IMR-90 (cell line): Measurements from ENCODE around the gene C1QTNF7. TPM values are rescaled to one million over a fixed set of nuclear protein-coding genes. Genes with fewer than 3 reads are reported as not detected.

Source experiments
- ATAC-seq: fragments of 200-7000 bp; cut with Tn5 transposase; 2 replicates; pipeline ENCODE4 v1.9.1; 2020; ENCODE audit warnings: low read depth, mild to moderate bottlenecking, moderate library complexity
- BruUV-seq: library from RNA; stranded (reverse); fragments of 400-500 nt; replicated peaks from 2 replicates; lab custom pipeline; 2021; lab: Mats Ljungman, UMichigan
- CTCF ChIA-PET: fragments of 300-600 bp; formaldehyde crosslinking; extraction: SDS; loops from one replicate; lab custom pipeline; 2021; ENCODE audit warnings: antibody characterized with exemption; lab: Yijun Ruan, JAX
- POLR2A ChIA-PET: fragments of 300-600 bp; sonication (Branson Sonifier 250); formaldehyde crosslinking; loops from one replicate; lab custom pipeline; 2022; ENCODE audit warnings: antibody characterized with exemption; ENCODE audit not compliant: unreplicated experiment; lab: Charles Lee
- DNase-seq: peaks from one replicate; pipeline ENCODE4 v3.0.0; 2013
- H2AFZ ChIP-seq: replicated peaks from 2 replicates; pipeline ENCODE3; 2013; ENCODE audit warnings: low read length, mild to moderate bottlenecking; ENCODE audit not compliant: poor library complexity
- H2AK5ac ChIP-seq: 2 replicates; pipeline ENCODE4 v1.6.1; 2013; ENCODE audit warnings: low read depth, low read length, inconsistent platforms
- H2AK9ac ChIP-seq: replicated peaks from 2 replicates; pipeline ENCODE3; 2013; ENCODE audit warnings: mild to moderate bottlenecking, low read depth, low read length, moderate library complexity; ENCODE audit not compliant: poor library complexity
- H2BK120ac ChIP-seq: 2 replicates; pipeline ENCODE4 v1.6.1; 2013; ENCODE audit warnings: low read depth, low read length, inconsistent platforms
- H2BK15ac ChIP-seq: 3 replicates; pipeline ENCODE4 v1.6.1; 2013; ENCODE audit warnings: low read depth, low read length, inconsistent platforms
- H2BK20ac ChIP-seq: 2 replicates; pipeline ENCODE4 v1.6.1; 2013; ENCODE audit warnings: low read depth, mild to moderate bottlenecking, inconsistent platforms, low read length, moderate library complexity
- H2BK5ac ChIP-seq: 2 replicates; pipeline ENCODE4 v1.6.1; 2013; ENCODE audit warnings: mild to moderate bottlenecking, low read depth, low read length, inconsistent platforms; ENCODE audit not compliant: poor library complexity, severe bottlenecking
- H3K14ac ChIP-seq: replicated peaks from 2 replicates; pipeline ENCODE4 v1.6.1; 2013; ENCODE audit warnings: low read depth, low read length, inconsistent platforms
- H3K18ac ChIP-seq: 2 replicates; pipeline ENCODE4 v1.6.1; 2013; ENCODE audit warnings: low read depth, low read length, control low read depth
- H3K23ac ChIP-seq: 2 replicates; pipeline ENCODE4 v1.6.1; 2013; ENCODE audit warnings: low read depth, low read length, inconsistent platforms
- H3K27ac ChIP-seq: 2 replicates; pipeline ENCODE4 v1.5.1; 2013; ENCODE audit warnings: mild to moderate bottlenecking, control low read depth, low read length; ENCODE audit not compliant: insufficient read depth
- H3K27me3 ChIP-seq: 2 replicates; pipeline ENCODE4 v1.6.1; 2013; ENCODE audit warnings: low read length; ENCODE audit not compliant: control insufficient read depth, insufficient read depth
- H3K36me3 ChIP-seq: 2 replicates; pipeline ENCODE4 v1.6.1; 2013; ENCODE audit warnings: low read length, mixed read lengths; ENCODE audit not compliant: control insufficient read depth, insufficient read depth
- H3K4ac ChIP-seq: 2 replicates; pipeline ENCODE4 v1.6.1; 2013; ENCODE audit warnings: low read depth, low read length, inconsistent platforms
- H3K4me1 ChIP-seq: 2 replicates; pipeline ENCODE4 v1.6.1; 2013; ENCODE audit warnings: low read length, mixed read lengths; ENCODE audit not compliant: control insufficient read depth, insufficient read depth
- H3K4me2 ChIP-seq: 2 replicates; pipeline ENCODE4 v1.6.1; 2013; ENCODE audit warnings: low read depth, mild to moderate bottlenecking, control low read depth, low read length, moderate library complexity
- H3K4me3 ChIP-seq: 2 replicates; pipeline ENCODE4 v1.5.1; 2013; ENCODE audit warnings: low read depth, mild to moderate bottlenecking, control low read depth, low read length, moderate library complexity; ENCODE audit not compliant: insufficient read depth
- H3K56ac ChIP-seq: 2 replicates; pipeline ENCODE4 v1.6.1; 2013; ENCODE audit warnings: low read length, inconsistent platforms; ENCODE audit not compliant: insufficient read depth; ENCODE audit errors: extremely low read depth
- H3K79me1 ChIP-seq, 2 experiments: 2 replicates each; pipeline ENCODE4 v1.6.1; 2013; ENCODE audit warnings: low read length in 2 of 2, inconsistent platforms in 1 of 2, low read depth in 1 of 2
- H3K9ac ChIP-seq: 2 replicates; pipeline ENCODE4 v1.6.1; 2013; ENCODE audit warnings: low read depth, low read length, control low read depth
- H3K9me1 ChIP-seq: 2 replicates; pipeline ENCODE4 v1.6.1; 2013; ENCODE audit warnings: low read length, inconsistent platforms; ENCODE audit not compliant: insufficient read depth
- H3K9me3 ChIP-seq: 2 replicates; pipeline ENCODE4 v1.6.1; 2013; ENCODE audit warnings: low read length; ENCODE audit not compliant: control insufficient read depth, insufficient read depth
- H4K20me1 ChIP-seq: 2 replicates; pipeline ENCODE4 v1.6.1; 2013; ENCODE audit warnings: low read length, inconsistent platforms; ENCODE audit not compliant: insufficient read depth
- H4K5ac ChIP-seq: 2 replicates; pipeline ENCODE4 v1.6.1; 2013; ENCODE audit warnings: mild to moderate bottlenecking, low read depth, low read length, control low read depth
- H4K8ac ChIP-seq, 2 experiments: 2 replicates each; pipeline ENCODE4 v1.6.1; 2013; ENCODE audit warnings: low read depth in 2 of 2, low read length in 2 of 2, control low read depth in 1 of 2, inconsistent platforms in 1 of 2
- H4K91ac ChIP-seq: 2 replicates; pipeline ENCODE4 v1.6.1; 2013; ENCODE audit warnings: low read depth, low read length, inconsistent platforms; ENCODE audit not compliant: insufficient read depth
- BHLHE40 ChIP-seq: fragments of 150-350 bp; IDR thresholded peaks from 2 replicates; pipeline ENCODE4 v1.6.1; 2016; ENCODE audit warnings: mild to moderate bottlenecking, low read depth, low read length
- CEBPB ChIP-seq: IDR thresholded peaks from 2 replicates; pipeline ENCODE4 v1.6.1; 2012; ENCODE audit warnings: low read depth, low read length, improper control_type of control experiment
- CHD1 ChIP-seq: IDR thresholded peaks from 2 replicates; pipeline ENCODE4 v1.6.1; 2012; ENCODE audit warnings: low read depth, low read length, improper control_type of control experiment
- FOS ChIP-seq: fragments of 150-350 bp; IDR thresholded peaks from 2 replicates; pipeline ENCODE4 v1.6.1; 2016; ENCODE audit warnings: low read depth, low read length
- MAFK ChIP-seq: IDR thresholded peaks from 2 replicates; pipeline ENCODE4 v1.6.1; 2012; ENCODE audit warnings: low read depth, low read length, improper control_type of control experiment
- POLR2A ChIP-seq: IDR thresholded peaks from 2 replicates; pipeline ENCODE4 v1.6.1; 2012; ENCODE audit warnings: mild to moderate bottlenecking, low read depth, low read length
- RFX5 ChIP-seq: IDR thresholded peaks from 2 replicates; pipeline ENCODE4 v1.8.0; 2012; ENCODE audit warnings: low read depth, mild to moderate bottlenecking, low read length, moderate library complexity
- WGBS, 2 experiments: methylation state at CpG; one replicate each; pipeline versions ENCODE4 v1.1.5 to v1.1.7; 2013; ENCODE audit warnings: missing lambda C conversion rate in 2 of 2; ENCODE audit not compliant: insufficient read length in 1 of 2; ENCODE audit errors: extremely low coverage in 2 of 2; 5-methylcytosine and 5-hydroxymethylcytosine counted together
- dilution Hi-C: fragments of 300-500 bp; cut with HindIII; formaldehyde crosslinking; loops from one replicate; pipeline ENCODE4 v1.14.3; 2018; ENCODE audit warnings: low sequenced_read_pairs; ENCODE audit not compliant: unreplicated experiment
- in situ Hi-C: fragments of 300-500 bp; cut with MboI; formaldehyde crosslinking; loops from 3 replicates; pipeline ENCODE4 v1.14.3; 2019; ENCODE audit warnings: low sequenced_read_pairs, inconsistent platforms, mixed read lengths
- intact Hi-C: fragments of 100-400 bp; cut with micrococcal nuclease; formaldehyde crosslinking; loops from 2 replicates; pipeline ENCODE4 v1.10.0; 2022
- polyA plus RNA-seq, 3 experiments: library from polyadenylated mRNA; depleted of rRNA; stranded (reverse); fragments of >200 nt; gene quantifications; 2 replicates each; pipeline ENCODE4 v1.2.3, GENCODE V29; 2012; ENCODE audit warnings: low replicate concordance in 1 of 3
- total RNA-seq: library from RNA; depleted of rRNA; stranded (reverse); fragments of >200 nt; gene quantifications from 2 replicates; pipeline ENCODE4 v1.2.3, GENCODE V29; 2012
- TF ChIP-seq, protein P1 (sequence below): fragments of 150-350 bp; IDR thresholded peaks from 2 replicates; pipeline ENCODE4 v1.6.1; 2017; ENCODE audit warnings: mild to moderate bottlenecking, antibody characterized with exemption, low read length, low read depth

Gene C1QTNF7
- total and polyA plus RNA-seq, 2 of the 4 experiments (the other 2 are of a cell fraction): 0.12 to 0.18 TPM

DNA sequence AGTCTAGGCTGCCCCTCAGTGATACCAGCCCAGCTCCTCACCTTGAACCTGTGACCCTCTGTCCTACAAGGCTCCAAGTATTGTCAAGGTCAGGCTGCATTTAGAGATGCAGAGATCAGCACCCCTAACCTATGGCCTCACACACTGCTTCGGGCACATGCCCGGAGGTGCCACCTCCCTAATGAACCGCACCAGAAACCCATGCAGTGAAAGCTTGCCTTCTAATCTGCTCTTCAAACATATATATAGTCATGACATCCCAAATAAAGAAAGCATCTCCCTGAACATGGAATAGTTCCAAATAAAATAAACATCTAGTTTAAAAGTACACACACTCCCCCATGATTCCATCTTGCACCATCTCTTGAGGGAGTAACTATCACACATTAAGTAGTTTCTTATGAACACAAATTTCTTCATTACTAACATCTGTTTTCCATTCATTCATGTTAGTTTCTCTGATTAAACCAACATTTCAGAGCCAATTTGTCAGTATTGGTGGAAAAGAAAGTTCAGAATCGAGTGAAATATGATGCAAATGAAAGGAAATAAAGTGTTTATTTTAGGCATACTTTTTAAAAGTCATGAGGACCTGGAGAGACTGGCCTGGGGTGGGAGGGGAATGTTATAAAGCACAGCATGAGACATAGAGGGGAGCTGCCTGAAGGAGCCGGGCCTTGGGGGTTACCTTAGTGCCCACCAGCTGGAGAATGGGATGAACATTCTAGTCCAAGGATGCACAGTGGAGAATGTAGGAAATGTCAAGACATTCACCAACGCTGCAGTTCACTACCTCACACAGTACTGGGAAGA lies 61.0 kb downstream of the C1QTNF7 start:
- DNase-seq (peak; percentile 95), ATAC-seq (peak; percentile 82)
- peak overlapping the region; percentile 42; the same call in 1 of the 2 replicates for H4K91ac ChIP-seq
- in situ Hi-C loops: loop anchor here (25.0 kb wide), 1 partner anchor 723 kb away; no protein-coding TSS in a partner anchor
- intact Hi-C loops: no loop called here
- no peak overlapping the region; the same call in 1 of the 2 replicates for H3K56ac ChIP-seq
- H2BK20ac ChIP-seq: peak overlapping the region; percentile 74; the same call in 1 of the 2 replicates
- H2BK15ac ChIP-seq: peak overlapping the region; percentile 50; the same call in 2 of the 3 replicates
- H3K9ac ChIP-seq: no peak overlapping the region
- H3K9me1 ChIP-seq: no peaks in the 10 kb centered on the region; the same call in 1 of the 2 replicates
- peak overlapping the region; percentile 46; the same call in 1 of the 2 replicates for H3K23ac ChIP-seq
- peaks cover 3% of the 10 kb centered on the region for H3K9me3 ChIP-seq
- WGBS, 2 experiments: 67% methylated on average over 3 of the region's 6 CpGs; no CpG with 5 or more reads in 1 of the 2 experiments
- ChIA-PET POLR2A (no interaction called here), CTCF (interaction anchor here (1.1 to 1.9 kb wide), 2 partner anchors 9 to 11 kb away, joined by 3 to 4 read pairs; no protein-coding TSS in a partner anchor)
- H3K27me3 ChIP-seq: no peaks in the 10 kb centered on the region
- H3K36me3 ChIP-seq: peaks cover 4% of the 10 kb centered on the region; the same call in 1 of the 2 replicates
- peak overlapping the region; percentile 60 for H3K4me2 ChIP-seq
- H4K20me1 ChIP-seq: peaks cover 2% of the 10 kb centered on the region; the same call in 1 of the 2 replicates
- peaks cover 7% of the 10 kb centered on the region; the same call in 1 of the 2 replicates for H3K4me1 ChIP-seq
- H2BK5ac ChIP-seq: peak overlapping the region; percentile 61
- peak overlapping the region; percentile 72 for H2AK5ac ChIP-seq
- no peak overlapping the region for H3K4me3 ChIP-seq
- H4K5ac ChIP-seq: no peak overlapping the region; the same call in 1 of the 2 replicates
- H2BK120ac ChIP-seq: peak overlapping the region; percentile 83
- H3K4ac ChIP-seq: peak overlapping the region; percentile 84
- TF ChIP-seq MAFK (no peak), CHD1 (no peak), FOS (no peak), CEBPB (peak; percentile 91), POLR2A (no peak), RFX5 (no peak), BHLHE40 (0 out of 2 replicates have a peak, but pooled peaks have one; percentile 22)
- TF ChIP-seq, protein P1, sequence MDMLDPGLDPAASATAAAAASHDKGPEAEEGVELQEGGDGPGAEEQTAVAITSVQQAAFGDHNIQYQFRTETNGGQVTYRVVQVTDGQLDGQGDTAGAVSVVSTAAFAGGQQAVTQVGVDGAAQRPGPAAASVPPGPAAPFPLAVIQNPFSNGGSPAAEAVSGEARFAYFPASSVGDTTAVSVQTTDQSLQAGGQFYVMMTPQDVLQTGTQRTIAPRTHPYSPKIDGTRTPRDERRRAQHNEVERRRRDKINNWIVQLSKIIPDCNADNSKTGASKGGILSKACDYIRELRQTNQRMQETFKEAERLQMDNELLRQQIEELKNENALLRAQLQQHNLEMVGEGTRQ: no peak
- no peak overlapping the region for H2AFZ ChIP-seq
- H2AK9ac ChIP-seq: no peak overlapping the region
- H4K8ac ChIP-seq: peak overlapping the region in 1 of 2 experiments; percentile 34; a peak in 1 of 4 replicates
- H3K14ac ChIP-seq: peak overlapping the region; percentile 70
- peaks cover 4 to 16% of the 10 kb centered on the region in 2 experiments; a peak in 3 of 4 replicates for H3K79me1 ChIP-seq
- peak overlapping the region; percentile 83; the same call in 1 of the 2 replicates for H3K27ac ChIP-seq
- dilution Hi-C loops: no loop called here
- BruUV-seq: no TSS peak
- peak overlapping the region; percentile 86 for H3K18ac ChIP-seq
